Glutamatergic neuron (in vitro differentiated cells): ENCODE measurements around the gene SNRNP25. TPM values are rescaled to one million over a fixed set of nuclear protein-coding genes. Genes with fewer than 3 reads are reported as not detected.

ENCODE experiments used
- microRNA-seq: library from miRNA; unstranded; fragments of <30 nt; microRNA quantifications from one replicate; pipeline ENCODE4, GENCODE V29; 2020; ENCODE audit not compliant: unreplicated experiment
- total RNA-seq: library from RNA; stranded (reverse); fragmentation: NEBNext Ultra II Directional; extraction: Animal tissue kit (Norgen Biotek cat#: 25700); gene quantifications from one replicate; pipeline ENCODE4 v1.2.1, GENCODE V29; 2021; ENCODE audit not compliant: unreplicated experiment

SNRNP25 gene
- total RNA-seq, 1 donor from 2014 or later, result 21.5 TPM

Small RNA genes within 50 kb of the gene (microRNA-seq; reads per million reads assigned to microRNA genes)
- gene MIR6859-4, result not detected

Other genes with a start within 250 kb of the SNRNP25 start
- 10.2 TPM for gene POLR3K, start 220 bp upstream of the SNRNP25 start, total RNA-seq
- gene RHBDF1, start 18.8 kb downstream of the SNRNP25 start, total RNA-seq, result 25.2 TPM
- gene MPG, start 24.4 kb downstream of the SNRNP25 start, total RNA-seq, result 24.7 TPM
- 38.9 TPM for gene NPRL3, start 84.8 kb downstream of the SNRNP25 start, total RNA-seq
- gene HBZ, start 98.8 kb downstream of the SNRNP25 start, total RNA-seq, result not detected
- gene HBM, start 112.2 kb downstream of the SNRNP25 start, total RNA-seq, result not detected
- gene HBA2, start 119.0 kb downstream of the SNRNP25 start, total RNA-seq, result not detected
- gene HBA1, start 122.9 kb downstream of the SNRNP25 start, total RNA-seq, result 1.5 TPM
- gene HBQ1, start 126.6 kb downstream of the SNRNP25 start, total RNA-seq, result 1.5 TPM
- 213 TPM for gene LUC7L, start 175.6 kb downstream of the SNRNP25 start, total RNA-seq
- 82.7 TPM for gene FAM234A, start 181.0 kb downstream of the SNRNP25 start, total RNA-seq
- 18.2 TPM for gene RGS11, start 222.1 kb downstream of the SNRNP25 start, total RNA-seq
- 13.8 TPM for gene ARHGDIG, start 226.8 kb downstream of the SNRNP25 start, total RNA-seq
- 11.8 TPM for gene PDIA2, start 229.3 kb downstream of the SNRNP25 start, total RNA-seq